Skeletal muscle tissue (tissue), 4 donors: ENCODE data around the gene LYPD6B. TPM values are rescaled to one million over a fixed set of nuclear protein-coding genes. Genes with fewer than 3 reads are reported as not detected.

Experiments used
- H3K27ac ChIP-seq: one replicate; pipeline ENCODE4 v1.7.0; 2013; ENCODE audit warnings: mild to moderate bottlenecking, low read depth, low read length, inconsistent platforms
- H3K27me3 ChIP-seq, 3 donors: one replicate each; pipeline ENCODE4 v1.7.0; 2013; ENCODE audit warnings: low read length in 3 of 3; ENCODE audit not compliant: control insufficient read depth in 3 of 3, insufficient read depth in 3 of 3
- H3K36me3 ChIP-seq, 3 donors: one replicate each; pipeline ENCODE4 v1.7.0; 2013; ENCODE audit warnings: low read length in 3 of 3; ENCODE audit not compliant: control insufficient read depth in 3 of 3, insufficient read depth in 3 of 3
- H3K4me1 ChIP-seq, 3 donors: one replicate each; pipeline ENCODE4 v1.7.0; 2013; ENCODE audit warnings: low read length in 3 of 3, mild to moderate bottlenecking in 3 of 3; ENCODE audit not compliant: control insufficient read depth in 3 of 3, insufficient read depth in 3 of 3
- H3K4me3 ChIP-seq, 3 donors: one replicate each; pipeline ENCODE4 v1.7.0; 2013; ENCODE audit warnings: low read length in 3 of 3
- H3K9ac ChIP-seq, 3 donors: one replicate each; pipeline ENCODE4 v1.7.0; 2013; ENCODE audit warnings: low read length in 3 of 3, mild to moderate bottlenecking in 3 of 3, moderate library complexity in 2 of 3, low read depth in 1 of 3
- H3K9me3 ChIP-seq, 3 donors: one replicate each; pipeline ENCODE4 v1.7.0; 2013; ENCODE audit warnings: low read length in 3 of 3; ENCODE audit not compliant: control insufficient read depth in 3 of 3
- total RNA-seq: library from RNA; depleted of rRNA; stranded (reverse); fragments of >200 nt; gene quantifications from one replicate; pipeline ENCODE4 v1.2.3, GENCODE V29; 2014
- donor health status: Osteomylitis.

The LYPD6B gene
- total RNA-seq, 1 donor from 2014 or later = 0.52 TPM

DNA sequence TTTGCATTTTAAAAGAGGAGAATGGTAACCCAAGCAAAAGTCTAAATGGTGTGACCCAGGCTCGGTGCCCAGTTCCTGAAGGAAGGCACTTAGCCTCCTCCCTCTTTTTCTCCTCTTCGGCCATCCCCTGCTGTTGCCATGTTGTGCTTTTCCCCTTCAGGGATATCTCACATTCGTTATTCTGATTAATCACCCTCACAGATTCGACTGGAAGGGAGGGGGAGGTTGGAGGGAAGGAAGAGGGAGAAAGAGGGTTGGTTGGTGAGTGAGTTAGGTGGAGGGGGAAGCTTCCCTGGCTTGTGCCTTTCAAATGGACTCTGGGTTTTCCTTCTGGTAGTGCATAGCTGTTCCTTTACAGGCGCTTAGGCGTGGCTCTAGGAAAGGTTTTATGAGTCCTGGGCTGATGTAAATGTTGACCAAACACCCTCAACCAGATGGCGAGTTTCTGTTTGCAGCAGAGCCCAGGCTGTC is 39.0 kb upstream of the LYPD6B start:
- no peak overlapping the region for H3K9ac ChIP-seq
- H3K36me3 ChIP-seq = peaks cover 0 to 3% (median 0%) of the 10 kb centered on the region in 3 donors
- no peak overlapping the region for H3K4me3 ChIP-seq
- H3K27me3 ChIP-seq = peaks cover 0 to 16% (median 7%) of the 10 kb centered on the region in 3 donors
- H3K9me3 ChIP-seq = no peaks in the 10 kb centered on the region
- H3K27ac ChIP-seq = no peak overlapping the region
- no peaks in the 10 kb centered on the region for H3K4me1 ChIP-seq

- peaks cover 0 to 3% (median 0%) of the 10 kb centered on the region in 3 donors for H3K36me3 ChIP-seq
- H3K9ac ChIP-seq = no peak overlapping the region
- H3K27ac ChIP-seq = no peak overlapping the region
- no peak overlapping the region for H3K4me3 ChIP-seq
- H3K9me3 ChIP-seq = no peaks in the 10 kb centered on the region
- H3K4me1 ChIP-seq = no peaks in the 10 kb centered on the region
- peaks cover 0 to 16% (median 7%) of the 10 kb centered on the region in 3 donors for H3K27me3 ChIP-seq
Measured at GRCh38 chr2:149000158-149000938, 38.2 kb upstream of the LYPD6B start.

DNA sequence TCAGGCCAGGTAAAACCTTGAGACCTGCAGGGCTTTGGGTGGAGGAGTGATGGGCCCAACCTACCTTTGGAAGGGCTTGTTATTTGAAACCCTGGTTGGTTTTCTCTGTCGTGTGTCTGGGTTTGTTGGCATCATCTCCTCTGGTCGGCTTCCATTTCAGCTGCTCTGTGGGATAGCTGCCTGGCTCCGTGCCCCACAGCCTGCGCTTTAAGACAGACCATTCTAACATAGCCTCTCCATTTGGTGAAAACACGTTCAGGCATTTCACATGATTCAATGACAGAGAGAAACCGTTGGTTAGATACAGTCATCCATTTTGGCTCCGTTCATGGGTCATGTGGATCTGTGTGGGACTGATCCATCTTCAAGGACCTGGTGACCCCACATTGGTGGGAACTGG is 37.0 kb upstream of the LYPD6B start:
- Histone ChIP-seq H3K9ac (no peak overlapping the region), H3K4me1 (no peaks in the 10 kb centered on the region), H3K4me3 (no peak overlapping the region), H3K36me3 (peaks cover 0 to 3% (median 0%) of the 10 kb centered on the region in 3 donors), H3K27me3 (peaks cover 0 to 16% (median 7%) of the 10 kb centered on the region in 3 donors), H3K9me3 (no peaks in the 10 kb centered on the region), H3K27ac (no peak overlapping the region)

- H3K4me1 ChIP-seq = no peaks in the 10 kb centered on the region
- H3K4me3 ChIP-seq = no peak overlapping the region
- peaks cover 0 to 3% (median 0%) of the 10 kb centered on the region in 3 donors for H3K36me3 ChIP-seq
- no peak overlapping the region for H3K27ac ChIP-seq
- H3K27me3 ChIP-seq = peaks cover 0 to 12% (median 7%) of the 10 kb centered on the region in 3 donors
- H3K9ac ChIP-seq = no peak overlapping the region
- H3K9me3 ChIP-seq = no peaks in the 10 kb centered on the region
Measured at GRCh38 chr2:149002378-149002890, 36.1 kb upstream of the LYPD6B start.

GRCh38 chr2:149002891-149003740 is 35.4 kb upstream of the LYPD6B start:
- Histone ChIP-seq H3K4me1 (no peaks in the 10 kb centered on the region), H3K27me3 (peaks cover 0 to 11% (median 7%) of the 10 kb centered on the region in 3 donors), H3K4me3 (no peak overlapping the region), H3K9me3 (no peaks in the 10 kb centered on the region), H3K36me3 (peaks cover 0 to 3% (median 0%) of the 10 kb centered on the region in 3 donors), H3K9ac (no peak overlapping the region), H3K27ac (no peak overlapping the region)

GRCh38 chr2:149004836-149005235 is 33.7 kb upstream of the LYPD6B start:
- peaks cover 0 to 3% (median 0%) of the 10 kb centered on the region in 3 donors for H3K36me3 ChIP-seq
- no peaks in the 10 kb centered on the region for H3K4me1 ChIP-seq
- H3K9ac ChIP-seq = no peak overlapping the region
- H3K9me3 ChIP-seq = no peaks in the 10 kb centered on the region
- H3K27ac ChIP-seq = no peak overlapping the region
- no peak overlapping the region for H3K4me3 ChIP-seq
- peaks cover 0 to 3% (median 3%) of the 10 kb centered on the region in 3 donors for H3K27me3 ChIP-seq

DNA sequence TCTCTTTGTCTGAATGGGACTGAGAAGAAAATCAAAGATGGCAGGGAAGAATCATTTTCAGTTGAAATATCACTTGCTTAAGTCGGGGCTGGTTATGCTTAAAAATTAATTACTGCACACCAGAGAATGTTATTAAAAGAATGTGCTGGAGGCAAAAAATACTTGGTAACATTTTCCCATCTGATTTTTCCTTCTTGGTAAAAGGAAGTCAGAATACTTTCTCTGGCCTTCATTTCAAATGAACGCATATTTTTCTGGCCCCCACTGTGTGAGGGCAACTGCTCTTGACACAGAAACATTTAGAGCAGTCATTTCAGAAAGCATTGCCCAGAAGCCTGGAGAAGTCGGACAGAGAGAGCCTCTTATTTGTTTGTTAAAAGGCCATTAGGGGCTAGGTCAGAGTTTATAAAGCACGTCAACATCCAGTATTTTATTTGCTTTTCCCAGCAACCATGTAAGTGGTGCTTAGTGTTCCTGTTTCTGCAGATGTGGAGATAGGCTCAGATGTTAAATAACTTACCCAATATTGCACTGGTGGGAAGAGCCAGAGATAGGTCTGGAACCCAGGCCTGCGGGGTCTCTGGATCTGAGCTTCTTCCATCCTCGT is 32.9 kb upstream of the LYPD6B start:
- Histone ChIP-seq H3K36me3 (peaks cover 0 to 3% (median 0%) of the 10 kb centered on the region in 3 donors), H3K9me3 (no peaks in the 10 kb centered on the region), H3K4me3 (no peak overlapping the region), H3K27me3 (peaks cover 0 to 7% (median 3%) of the 10 kb centered on the region in 3 donors), H3K27ac (no peak overlapping the region), H3K4me1 (no peaks in the 10 kb centered on the region), H3K9ac (no peak overlapping the region)

DNA sequence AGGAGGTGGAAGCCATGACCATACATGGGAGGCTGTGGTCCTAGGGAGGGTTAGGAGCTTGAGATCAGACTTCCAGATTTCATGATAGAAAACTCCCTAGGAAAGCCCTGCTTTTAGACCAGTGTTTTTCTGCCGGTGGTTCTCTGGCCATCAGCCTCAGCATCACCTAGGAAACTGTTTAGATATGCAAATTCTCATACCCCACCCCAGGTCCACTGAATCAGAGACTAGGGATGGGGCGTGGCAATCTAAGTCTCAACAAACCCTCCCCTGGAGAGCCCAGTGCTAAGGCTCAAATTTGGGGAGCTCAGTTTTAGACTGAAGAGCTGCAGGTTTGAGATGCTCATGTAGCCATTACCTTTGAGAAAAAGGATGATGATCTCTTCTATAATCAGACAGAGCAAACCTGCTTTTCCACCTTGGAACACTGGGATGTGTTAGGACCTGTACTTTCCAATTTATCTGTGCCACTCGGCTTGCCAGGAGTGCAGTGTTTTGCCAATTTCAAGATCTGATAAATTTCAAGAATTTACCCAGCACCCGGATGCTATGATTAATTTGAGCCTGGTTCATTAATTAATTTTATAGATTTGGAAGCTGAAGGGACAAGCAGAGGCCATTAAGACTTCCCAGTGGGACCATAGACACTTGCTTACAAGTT is 31.5 kb upstream of the LYPD6B start:
- Histone ChIP-seq H3K4me1 (no peaks in the 10 kb centered on the region), H3K27ac (no peak overlapping the region), H3K36me3 (peaks cover 0 to 3% (median 0%) of the 10 kb centered on the region in 3 donors), H3K9ac (no peak overlapping the region), H3K9me3 (no peaks in the 10 kb centered on the region), H3K4me3 (no peak overlapping the region), H3K27me3 (peaks cover 0 to 4% (median 0%) of the 10 kb centered on the region in 3 donors)

GRCh38 chr2:149008381-149008780 is 30.1 kb upstream of the LYPD6B start:
- no peak overlapping the region for H3K4me3 ChIP-seq
- H3K36me3 ChIP-seq = no peaks in the 10 kb centered on the region
- no peak overlapping the region for H3K9ac ChIP-seq
- no peaks in the 10 kb centered on the region for H3K4me1 ChIP-seq
- H3K27me3 ChIP-seq = peaks cover 0 to 4% (median 0%) of the 10 kb centered on the region in 3 donors
- no peak overlapping the region for H3K27ac ChIP-seq
- H3K9me3 ChIP-seq = no peaks in the 10 kb centered on the region
